SW480 (cell line): ENCODE data around the gene SLC41A2.

ENCODE experiments used
- DNase-seq: peaks from one replicate; pipeline ENCODE4 v3.0.0-alpha.2; 2016; ENCODE audit warnings: low spot score

SLC41A2 gene

DNA sequence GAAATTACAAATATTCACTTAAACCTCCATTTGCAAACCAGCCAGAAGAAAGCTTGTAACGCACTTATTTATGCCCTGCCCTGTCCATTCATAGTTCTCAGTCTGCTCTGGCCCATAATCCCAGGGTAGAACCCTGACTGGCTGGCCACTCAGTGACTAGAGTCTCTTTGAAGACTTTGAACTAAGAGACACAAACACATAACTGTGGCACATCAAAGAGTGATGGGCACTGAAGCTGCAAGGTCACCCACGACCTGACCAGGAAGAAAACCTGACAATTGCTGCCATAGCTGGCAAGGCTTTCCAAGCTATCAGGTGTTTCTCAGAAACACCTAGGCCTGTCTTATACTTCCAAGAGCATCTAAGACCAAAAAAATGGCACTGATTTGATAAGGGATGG lies 28.7 kb downstream of the SLC41A2 start:
- DNase-seq, result no peak

DNA sequence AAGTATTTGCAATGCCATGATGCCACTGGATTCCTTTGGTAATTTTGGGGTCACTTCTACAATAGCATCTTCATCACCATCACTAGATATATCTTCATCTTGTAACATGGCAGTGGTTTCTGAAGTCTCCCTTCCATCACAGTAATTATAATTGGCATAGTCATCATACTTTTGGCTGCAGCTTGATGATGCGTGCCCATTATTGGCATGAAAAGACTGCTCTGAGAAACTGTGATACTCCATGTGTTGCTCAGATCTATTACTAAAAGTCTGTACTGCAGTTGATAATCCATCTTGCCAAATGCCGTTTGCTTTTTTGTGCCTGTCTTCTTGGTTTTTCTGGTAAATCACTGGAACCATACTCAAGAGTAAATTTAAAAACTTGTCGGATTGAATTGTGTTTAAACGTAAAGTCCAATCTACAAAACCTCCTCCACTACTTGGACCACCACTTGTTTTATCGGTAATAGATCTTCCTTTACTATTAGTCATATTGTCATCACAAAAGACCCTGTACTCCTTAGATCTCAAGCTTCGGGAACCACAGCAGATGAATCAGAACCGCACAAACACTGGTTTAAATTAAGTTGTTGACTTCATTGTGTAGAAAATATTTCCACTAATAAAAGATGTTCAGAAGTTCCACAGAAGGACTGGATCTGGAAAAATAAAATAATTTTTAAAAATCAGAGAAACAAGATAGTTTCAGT lies 29.9 kb downstream of the SLC41A2 start:
- DNase-seq, result no peak

- DNase-seq, result no peak
These were observed 32.6 kb downstream of the SLC41A2 start for GRCh38 chr12:104925501-104925900.

GRCh38 chr12:104921340-104921739 lies 36.8 kb downstream of the SLC41A2 start:
- DNase-seq, result no peak

DNA sequence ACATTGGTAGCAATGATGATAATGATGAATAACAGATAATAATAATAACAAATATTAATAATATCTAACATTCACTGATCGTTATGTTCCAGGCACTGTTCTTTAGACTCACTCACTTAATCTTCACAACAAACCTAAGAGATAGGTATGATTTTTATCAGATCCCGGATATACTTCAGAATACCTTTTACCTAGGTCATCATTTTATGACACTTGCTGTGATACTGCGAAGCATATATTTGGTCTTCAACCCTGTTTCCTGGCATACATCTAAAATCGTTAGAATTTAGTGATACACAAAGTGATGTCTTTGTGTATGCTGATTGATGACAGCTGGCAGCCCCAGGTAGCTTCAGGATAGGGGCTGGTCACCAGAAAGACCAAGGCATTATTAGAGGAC lies 46.1 kb downstream of the SLC41A2 start:
- DNase-seq, result no peak

GRCh38 chr12:104910196-104910840 lies 47.8 kb downstream of the SLC41A2 start:
- DNase-seq, result no peak

GRCh38 chr12:104909761-104910160 lies 48.3 kb downstream of the SLC41A2 start:
- no peak for DNase-seq
